Measurements from ENCODE around the gene PHF21A. TPM values are rescaled to one million over a fixed set of nuclear protein-coding genes. Genes with fewer than 3 reads are reported as not detected.

PHF21A gene
- 10 to 100 TPM; 67.4 to 84.0 TPM for total RNA-seq
- 10 to 100 TPM; 12.0 to 30.4 TPM for polyA plus RNA-seq
- long read RNA-seq, donor 1, partial matches to known transcripts: 5 of 46 reads
- long read RNA-seq, donor 1, other reads (novel, unspliced or antisense): 41 of 46 reads
- long read RNA-seq, donor 2, partial matches to known transcripts: 4 of 42 reads
- long read RNA-seq, donor 2, other reads (novel, unspliced or antisense): 37 of 42 reads

- H3K27me3 ChIP-seq (ENCODE audit: control insufficient read depth in 1 of 2, insufficient read depth in 2 of 2, low read length in 1 of 2): no peaks in the 10 kb centered on the region
- H3K9me3 ChIP-seq (ENCODE audit: control insufficient read depth, low read length): no peaks in the 10 kb centered on the region
- peak; percentile 93 for ATAC-seq (ENCODE audit: low FRiP score)
- peaks cover 0 to 5% of the 10 kb centered on the region in 2 donors for H3K4me1 ChIP-seq (ENCODE audit: control insufficient read depth in 1 of 2, insufficient read depth in 2 of 2, low read length in 2 of 2)
- DNase-seq: peak; percentile 94 to 96
- peak within 1 kb of the TSS; percentile 96 to 100 for H3K4me3 ChIP-seq (ENCODE audit: low read length in 2 of 2)
- intact Hi-C loops (cut with DNase I): loop anchor here in 1 of 2 donors (5.0 to 10.0 kb wide), 2 partner anchors 157 to 591 kb away; no protein-coding TSS in a partner anchor
- 0 to 1% methylated on average over 7 to 52 of the region's 52 CpGs for WGBS, 2 donors
- no peaks in the 10 kb centered on the region for H3K36me3 ChIP-seq (ENCODE audit: control insufficient read depth in 1 of 2, insufficient read depth in 2 of 2, low read length in 1 of 2)
- H3K27ac ChIP-seq (ENCODE audit: low read depth in 1 of 2, low read length in 2 of 2): peak within 1 kb of the TSS; percentile 78 to 85
Measured at GRCh38 chr11:46121301-46121723, at the start of gene PHF21A. PHF21A (minus strand) TSS chr11:46121454; CDS start chr11:46084219, 37,235 bp downstream.

- H3K36me3 ChIP-seq (ENCODE audit: control insufficient read depth in 1 of 2, insufficient read depth in 2 of 2, low read length in 1 of 2): no peaks in the 10 kb centered on the region
- no peaks in the 10 kb centered on the region for H3K4me1 ChIP-seq (ENCODE audit: control insufficient read depth in 1 of 2, insufficient read depth in 2 of 2, low read length in 2 of 2)
- no peak for ATAC-seq (ENCODE audit: low FRiP score)
- no peak for DNase-seq
- H3K27me3 ChIP-seq (ENCODE audit: control insufficient read depth in 1 of 2, insufficient read depth in 2 of 2, low read length in 1 of 2): no peaks in the 10 kb centered on the region
- intact Hi-C loops (cut with DNase I): no loop called here
- no peaks in the 10 kb centered on the region for H3K9me3 ChIP-seq (ENCODE audit: control insufficient read depth, low read length)
- no peak overlapping the region for H3K4me3 ChIP-seq (ENCODE audit: low read length in 2 of 2)
- H3K27ac ChIP-seq (ENCODE audit: low read depth in 1 of 2, low read length in 2 of 2): no peak overlapping the region
Measured at GRCh38 chr11:46170797-46171196, 49.5 kb upstream of the PHF21A start.

- Histone ChIP-seq H3K4me1 (ENCODE audit: control insufficient read depth in 1 of 2, insufficient read depth in 2 of 2, low read length in 2 of 2) (no peaks in the 10 kb centered on the region), H3K9me3 (ENCODE audit: control insufficient read depth, low read length) (peaks cover 2% of the 10 kb centered on the region), H3K27me3 (ENCODE audit: control insufficient read depth in 1 of 2, insufficient read depth in 2 of 2, low read length in 1 of 2) (peaks cover 0 to 4% of the 10 kb centered on the region in 2 donors), H3K36me3 (ENCODE audit: control insufficient read depth in 1 of 2, insufficient read depth in 2 of 2, low read length in 1 of 2) (no peaks in the 10 kb centered on the region), H3K27ac (ENCODE audit: low read depth in 1 of 2, low read length in 2 of 2) (no peak overlapping the region), H3K4me3 (ENCODE audit: low read length in 2 of 2) (no peak overlapping the region)
- intact Hi-C loops (cut with DNase I): no loop called here
- DNase-seq (no peak), ATAC-seq (ENCODE audit: low FRiP score) (no peak)
- 71 to 84% methylated on average over 5 of the region's 5 CpGs for WGBS, 2 donors
Measured at GRCh38 chr11:46162700-46163099, 41.4 kb upstream of the PHF21A start.

GRCh38 chr11:46161201-46161600 is 39.9 kb upstream of the PHF21A start:
- no peak for DNase-seq
- no peak for ATAC-seq (ENCODE audit: low FRiP score)
- Histone ChIP-seq H3K27me3 (ENCODE audit: control insufficient read depth in 1 of 2, insufficient read depth in 2 of 2, low read length in 1 of 2) (peaks cover 0 to 4% of the 10 kb centered on the region in 2 donors), H3K9me3 (ENCODE audit: control insufficient read depth, low read length) (peaks cover 2% of the 10 kb centered on the region), H3K36me3 (ENCODE audit: control insufficient read depth in 1 of 2, insufficient read depth in 2 of 2, low read length in 1 of 2) (no peaks in the 10 kb centered on the region), H3K4me1 (ENCODE audit: control insufficient read depth in 1 of 2, insufficient read depth in 2 of 2, low read length in 2 of 2) (no peaks in the 10 kb centered on the region), H3K27ac (ENCODE audit: low read depth in 1 of 2, low read length in 2 of 2) (no peak overlapping the region), H3K4me3 (ENCODE audit: low read length in 2 of 2) (no peak overlapping the region)
- WGBS, 2 donors: 69 to 74% methylated on average over 7 of the region's 7 CpGs
- intact Hi-C loops (cut with DNase I): no loop called here

- Histone ChIP-seq H3K27ac (ENCODE audit: low read depth in 1 of 2, low read length in 2 of 2) (no peak overlapping the region), H3K4me3 (ENCODE audit: low read length in 2 of 2) (no peak overlapping the region), H3K4me1 (ENCODE audit: control insufficient read depth in 1 of 2, insufficient read depth in 2 of 2, low read length in 2 of 2) (no peaks in the 10 kb centered on the region), H3K9me3 (ENCODE audit: control insufficient read depth, low read length) (peaks cover 2% of the 10 kb centered on the region), H3K27me3 (ENCODE audit: control insufficient read depth in 1 of 2, insufficient read depth in 2 of 2, low read length in 1 of 2) (peaks cover 0 to 4% of the 10 kb centered on the region in 2 donors), H3K36me3 (ENCODE audit: control insufficient read depth in 1 of 2, insufficient read depth in 2 of 2, low read length in 1 of 2) (no peaks in the 10 kb centered on the region)
- intact Hi-C loops (cut with DNase I): no loop called here
- no peak for DNase-seq
- ATAC-seq (ENCODE audit: low FRiP score): no peak
- 6 to 7% methylated on average over 3 of the region's 3 CpGs for WGBS, 2 donors
Measured at GRCh38 chr11:46160100-46160499, 38.8 kb upstream of the PHF21A start.

GRCh38 chr11:46159680-46160079 is 38.4 kb upstream of the PHF21A start:
- ATAC-seq (ENCODE audit: low FRiP score): no peak
- intact Hi-C loops (cut with DNase I): no loop called here

DNA sequence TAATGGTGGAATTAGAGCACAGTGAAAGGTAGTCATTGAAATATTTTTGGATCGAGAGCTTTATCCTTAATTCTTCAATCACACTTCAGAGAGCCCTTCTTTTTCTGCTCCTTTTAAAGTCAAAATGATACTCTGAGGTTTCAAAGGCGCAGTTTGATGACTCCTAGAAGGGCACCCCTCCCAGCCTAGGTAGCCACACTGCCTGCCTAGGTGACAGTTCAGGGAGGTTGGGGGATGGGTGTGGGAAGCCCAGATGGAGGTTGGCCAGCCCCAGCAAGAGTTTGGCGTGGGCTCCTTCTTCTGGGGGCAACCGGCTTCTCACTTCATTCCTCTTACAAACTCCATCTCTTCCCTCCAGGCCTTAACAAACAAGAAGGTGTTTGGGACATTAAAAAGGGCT is 28.6 kb upstream of the PHF21A start:
- DNase-seq: no peak
- Histone ChIP-seq H3K27me3 (ENCODE audit: control insufficient read depth in 1 of 2, insufficient read depth in 2 of 2, low read length in 1 of 2) (no peaks in the 10 kb centered on the region), H3K27ac (ENCODE audit: low read depth in 1 of 2, low read length in 2 of 2) (no peak overlapping the region), H3K4me1 (ENCODE audit: control insufficient read depth in 1 of 2, insufficient read depth in 2 of 2, low read length in 2 of 2) (no peaks in the 10 kb centered on the region), H3K36me3 (ENCODE audit: control insufficient read depth in 1 of 2, insufficient read depth in 2 of 2, low read length in 1 of 2) (no peaks in the 10 kb centered on the region), H3K4me3 (ENCODE audit: low read length in 2 of 2) (no peak overlapping the region), H3K9me3 (ENCODE audit: control insufficient read depth, low read length) (no peaks in the 10 kb centered on the region)
- 54 to 56% methylated on average over 4 of the region's 4 CpGs for WGBS, 2 donors
- no peak for ATAC-seq (ENCODE audit: low FRiP score)
- intact Hi-C loops (cut with DNase I): loop anchor here in 1 of 2 donors (5.0 kb wide), 1 partner anchor 392 kb away; no protein-coding TSS in a partner anchor

More at GRCh38 chr11:46159680-46160079, 38.4 kb upstream of the PHF21A start:
- WGBS, 2 donors: 41 to 43% methylated on average over 2 of the region's 2 CpGs
- peaks cover 0 to 4% of the 10 kb centered on the region in 2 donors for H3K27me3 ChIP-seq (ENCODE audit: control insufficient read depth in 1 of 2, insufficient read depth in 2 of 2, low read length in 1 of 2)
- DNase-seq: no peak
- H3K4me1 ChIP-seq (ENCODE audit: control insufficient read depth in 1 of 2, insufficient read depth in 2 of 2, low read length in 2 of 2): no peaks in the 10 kb centered on the region
- no peaks in the 10 kb centered on the region for H3K36me3 ChIP-seq (ENCODE audit: control insufficient read depth in 1 of 2, insufficient read depth in 2 of 2, low read length in 1 of 2)
- peaks cover 2% of the 10 kb centered on the region for H3K9me3 ChIP-seq (ENCODE audit: control insufficient read depth, low read length)
- no peak overlapping the region for H3K27ac ChIP-seq (ENCODE audit: low read depth in 1 of 2, low read length in 2 of 2)
- H3K4me3 ChIP-seq (ENCODE audit: low read length in 2 of 2): no peak overlapping the region

- no peak overlapping the region for H3K4me3 ChIP-seq (ENCODE audit: low read length in 2 of 2)
- H3K27me3 ChIP-seq (ENCODE audit: control insufficient read depth in 1 of 2, insufficient read depth in 2 of 2, low read length in 1 of 2): no peaks in the 10 kb centered on the region
- intact Hi-C loops (cut with DNase I): loop anchor here in 1 of 2 donors (5.0 kb wide), 1 partner anchor 393 kb away; no protein-coding TSS in a partner anchor
- no peaks in the 10 kb centered on the region for H3K9me3 ChIP-seq (ENCODE audit: control insufficient read depth, low read length)
- H3K4me1 ChIP-seq (ENCODE audit: control insufficient read depth in 1 of 2, insufficient read depth in 2 of 2, low read length in 2 of 2): no peaks in the 10 kb centered on the region
- H3K36me3 ChIP-seq (ENCODE audit: control insufficient read depth in 1 of 2, insufficient read depth in 2 of 2, low read length in 1 of 2): no peaks in the 10 kb centered on the region
- DNase-seq (no peak), ATAC-seq (ENCODE audit: low FRiP score) (no peak)
- H3K27ac ChIP-seq (ENCODE audit: low read depth in 1 of 2, low read length in 2 of 2): no peak overlapping the region
- WGBS, 2 donors: 18 to 24% methylated on average over 11 of the region's 11 CpGs
Measured at GRCh38 chr11:46149342-46149741, 28.1 kb upstream of the PHF21A start.

DNA sequence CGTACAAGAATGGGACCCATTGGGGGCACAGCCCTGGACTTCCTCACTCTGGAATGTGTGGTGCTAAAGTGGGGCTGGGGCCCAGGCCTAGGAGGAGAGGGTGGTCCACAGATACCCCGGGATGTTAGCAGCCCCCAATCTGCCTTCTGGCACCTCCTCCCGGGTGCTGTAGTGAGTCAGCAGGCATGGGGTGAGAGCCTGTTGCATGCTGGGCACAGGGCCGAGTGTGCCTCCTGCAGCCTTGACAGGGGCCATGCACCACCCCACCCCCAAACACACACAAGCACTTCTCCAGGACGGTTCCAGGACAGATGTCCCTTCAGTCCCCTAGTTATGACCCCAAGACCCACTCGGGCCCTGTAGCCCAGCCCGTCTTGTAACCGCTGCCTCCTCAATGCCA is 23.5 kb upstream of the PHF21A start:
- WGBS, 2 donors: 72 to 78% methylated on average over 8 of the region's 8 CpGs
- no peak overlapping the region for H3K4me3 ChIP-seq (ENCODE audit: low read length in 2 of 2)
- DNase-seq (no peak), ATAC-seq (ENCODE audit: low FRiP score) (no peak)
- no peak overlapping the region for H3K27ac ChIP-seq (ENCODE audit: low read depth in 1 of 2, low read length in 2 of 2)
- H3K4me1 ChIP-seq (ENCODE audit: control insufficient read depth in 1 of 2, insufficient read depth in 2 of 2, low read length in 2 of 2): no peaks in the 10 kb centered on the region
- intact Hi-C loops (cut with DNase I): loop anchor here in 1 of 2 donors (5.0 kb wide), 1 partner anchor 398 kb away; no protein-coding TSS in a partner anchor
- H3K27me3 ChIP-seq (ENCODE audit: control insufficient read depth in 1 of 2, insufficient read depth in 2 of 2, low read length in 1 of 2): no peaks in the 10 kb centered on the region
- no peaks in the 10 kb centered on the region for H3K36me3 ChIP-seq (ENCODE audit: control insufficient read depth in 1 of 2, insufficient read depth in 2 of 2, low read length in 1 of 2)
- H3K9me3 ChIP-seq (ENCODE audit: control insufficient read depth, low read length): no peaks in the 10 kb centered on the region
